DMS 273 treated with DMSO at 0.1 percent for 48 hours (cell line): Measurements from ENCODE around the gene SERPINC1.
"Not testable (repeated sequence)": the region's sequence is repeated elsewhere in the genome, so short reads cannot be mapped to it uniquely, and the experiment has no call there.

Experiments
- DNase-seq: peaks from one replicate; lab custom pipeline; 2025; lab: John Stamatoyannopoulos, UW

Gene SERPINC1

GRCh38 chr1:173889885-173890284, 27.2 kb downstream of the SERPINC1 start:
- no peak for DNase-seq

GRCh38 chr1:173888749-173889148, 28.4 kb downstream of the SERPINC1 start:
- DNase-seq, result no peak

- no peak for DNase-seq
These were observed 29.5 kb downstream of the SERPINC1 start for GRCh38 chr1:173887627-173888026.

GRCh38 chr1:173886746-173887611, 30.1 kb downstream of the SERPINC1 start:
- DNase-seq, result no peak

- no peak for DNase-seq
These were observed 32.4 kb downstream of the SERPINC1 start for GRCh38 chr1:173884701-173885100.

- DNase-seq, result not testable (repeated sequence)
These were observed 36.0 kb downstream of the SERPINC1 start for GRCh38 chr1:173881117-173881516.

GRCh38 chr1:173878251-173878650, 38.9 kb downstream of the SERPINC1 start:
- no peak for DNase-seq

GRCh38 chr1:173876732-173877131, 40.4 kb downstream of the SERPINC1 start:
- DNase-seq, result no peak

- DNase-seq, result no peak
These were observed 45.6 kb downstream of the SERPINC1 start for GRCh38 chr1:173871500-173871899.

GRCh38 chr1:173871091-173871490, 46.0 kb downstream of the SERPINC1 start:
- DNase-seq, result no peak

- no peak for DNase-seq
These were observed 46.7 kb downstream of the SERPINC1 start for GRCh38 chr1:173870252-173871075.

- no peak for DNase-seq
These were observed 48.1 kb downstream of the SERPINC1 start for GRCh38 chr1:173869021-173869359.

- peak; percentile 67 for DNase-seq
These were observed 48.7 kb downstream of the SERPINC1 start, which contains the start of gene ZBTB37 for GRCh38 chr1:173868266-173869020. TSS of gene ZBTB37 (plus strand) at chr1:173868380. CDS start at chr1:173870226, 1,846 bp downstream.

- DNase-seq, result peak; percentile 98
These were observed 49.3 kb downstream of the SERPINC1 start, which contains the start of gene GAS5 for GRCh38 chr1:173867753-173868265. TSS of gene GAS5 (minus strand) at chr1:173867989.

GRCh38 chr1:173867141-173867752, 49.9 kb downstream of the SERPINC1 start:
- no peak for DNase-seq

- DNase-seq, result no peak
These were observed 50.6 kb downstream of the SERPINC1 start for GRCh38 chr1:173866413-173867115.

- DNase-seq, result no peak
These were observed 51.5 kb downstream of the SERPINC1 start for GRCh38 chr1:173865468-173866164.

- no peak for DNase-seq
These were observed 52.8 kb downstream of the SERPINC1 start for GRCh38 chr1:173864179-173864867.
